GM13977 (cell line): Measurements from ENCODE around the gene SFXN2.

Experiments
- DNase-seq: peaks from one replicate; pipeline ENCODE4 v3.0.0; 2012; ENCODE audit warnings: low spot score
- in situ Hi-C: fragments of 300-500 bp; cut with MboI; formaldehyde crosslinking; loops from one replicate; pipeline ENCODE4 v1.12.0; 2022; ENCODE audit warnings: low sequenced_read_pairs, low pct_unique_long_range_greater_than_20kb, mixed read lengths, inconsistent platforms; ENCODE audit not compliant: unreplicated experiment
- TF ChIP-seq, protein P1 (sequence below): IDR thresholded peaks from 2 replicates; pipeline ENCODE4 v1.5.1; 2012; ENCODE audit warnings: mild to moderate bottlenecking, control low read depth; ENCODE audit not compliant: insufficient read depth; ENCODE audit errors: extremely low read depth, missing control alignments

The SFXN2 gene

DNA sequence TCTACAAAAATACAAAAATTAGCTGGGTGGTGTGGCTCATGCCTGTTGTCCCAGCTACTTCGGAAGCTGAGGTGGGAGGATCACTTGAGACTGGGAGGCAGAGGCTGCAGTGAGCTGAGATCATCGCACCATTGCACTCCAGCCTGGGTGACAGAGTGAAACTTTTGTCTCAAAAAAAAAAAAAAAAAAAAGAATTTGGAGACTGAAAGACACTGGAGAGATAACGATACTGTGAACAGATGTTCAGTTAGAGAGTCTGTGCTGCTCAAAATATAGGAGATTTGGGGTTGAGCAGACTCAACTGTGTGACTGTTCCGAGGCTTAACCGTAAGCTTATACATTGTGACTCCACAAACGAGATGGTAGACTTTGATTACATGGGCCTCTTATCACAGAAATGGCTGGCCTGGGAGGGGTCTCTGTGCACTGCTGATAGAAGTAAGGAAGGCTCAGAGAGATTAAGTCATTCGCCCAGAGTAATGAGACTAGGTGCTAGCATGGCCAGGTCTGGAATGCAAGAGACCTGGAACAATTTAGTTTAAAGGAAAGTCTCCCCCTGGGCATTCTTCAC, 48.7 kb downstream of the SFXN2 start:
- TF ChIP-seq, protein P1, sequence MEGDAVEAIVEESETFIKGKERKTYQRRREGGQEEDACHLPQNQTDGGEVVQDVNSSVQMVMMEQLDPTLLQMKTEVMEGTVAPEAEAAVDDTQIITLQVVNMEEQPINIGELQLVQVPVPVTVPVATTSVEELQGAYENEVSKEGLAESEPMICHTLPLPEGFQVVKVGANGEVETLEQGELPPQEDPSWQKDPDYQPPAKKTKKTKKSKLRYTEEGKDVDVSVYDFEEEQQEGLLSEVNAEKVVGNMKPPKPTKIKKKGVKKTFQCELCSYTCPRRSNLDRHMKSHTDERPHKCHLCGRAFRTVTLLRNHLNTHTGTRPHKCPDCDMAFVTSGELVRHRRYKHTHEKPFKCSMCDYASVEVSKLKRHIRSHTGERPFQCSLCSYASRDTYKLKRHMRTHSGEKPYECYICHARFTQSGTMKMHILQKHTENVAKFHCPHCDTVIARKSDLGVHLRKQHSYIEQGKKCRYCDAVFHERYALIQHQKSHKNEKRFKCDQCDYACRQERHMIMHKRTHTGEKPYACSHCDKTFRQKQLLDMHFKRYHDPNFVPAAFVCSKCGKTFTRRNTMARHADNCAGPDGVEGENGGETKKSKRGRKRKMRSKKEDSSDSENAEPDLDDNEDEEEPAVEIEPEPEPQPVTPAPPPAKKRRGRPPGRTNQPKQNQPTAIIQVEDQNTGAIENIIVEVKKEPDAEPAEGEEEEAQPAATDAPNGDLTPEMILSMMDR: no peak
- in situ Hi-C loops: no loop called here

DNA sequence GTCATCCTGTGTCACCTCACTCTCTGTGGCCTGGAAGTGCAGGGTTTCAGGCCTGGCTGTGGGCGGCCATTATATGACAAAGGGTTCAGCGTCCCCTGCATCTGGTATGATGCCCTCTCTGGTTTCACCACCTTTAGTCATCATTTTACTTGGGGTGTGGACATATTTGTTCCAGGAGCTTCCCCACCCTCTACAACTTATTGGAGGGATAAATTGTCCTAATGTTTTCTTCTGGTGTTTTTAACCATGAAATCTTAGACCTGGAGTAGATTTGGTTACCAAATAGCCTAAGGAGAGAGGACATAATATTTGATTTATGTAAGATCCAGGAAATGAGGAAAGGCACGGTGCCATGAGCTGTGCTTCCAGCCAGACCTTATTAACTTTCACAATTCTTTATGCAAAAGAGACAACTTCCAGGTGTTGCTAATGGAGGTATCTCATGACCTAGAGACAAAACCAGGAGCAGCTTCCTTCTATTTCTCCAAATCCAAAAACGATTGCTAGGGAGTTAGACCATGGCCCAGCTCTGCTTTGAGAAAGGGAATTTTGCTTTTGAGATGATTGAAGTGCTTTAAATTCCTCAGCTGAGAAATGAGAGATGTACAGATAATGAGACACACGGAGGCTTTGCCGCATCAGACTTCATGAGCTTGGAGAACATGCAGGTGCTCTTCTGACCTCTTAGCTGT, 50.2 kb downstream of the SFXN2 start:
- in situ Hi-C loops: no loop called here
- TF ChIP-seq, protein P1: no peak
- no peak for DNase-seq

More for the DNA sequence above, 48.7 kb downstream of the SFXN2 start:
- DNase-seq: no peak

DNA sequence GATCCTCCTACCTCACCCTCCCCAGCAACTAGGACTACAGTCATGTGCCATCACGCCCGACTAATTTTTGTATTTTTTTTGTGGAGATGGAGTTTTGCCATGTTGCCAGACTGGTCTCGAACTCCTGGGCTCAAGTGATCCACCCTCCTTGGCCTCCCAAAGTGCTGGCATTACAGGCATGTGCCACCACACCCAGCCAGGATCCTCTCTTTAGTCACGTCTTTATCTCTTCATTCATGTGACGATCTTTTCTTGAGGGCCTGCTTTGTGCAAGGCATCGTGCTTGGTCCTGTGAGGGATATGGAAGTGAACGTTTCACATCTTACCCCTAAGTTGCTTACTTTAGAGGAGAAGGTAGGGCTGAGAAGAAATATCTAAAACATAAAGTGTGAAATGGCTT, 50.9 kb downstream of the SFXN2 start:
- in situ Hi-C loops: no loop called here
- TF ChIP-seq, protein P1: no peak
- no peak for DNase-seq

DNA sequence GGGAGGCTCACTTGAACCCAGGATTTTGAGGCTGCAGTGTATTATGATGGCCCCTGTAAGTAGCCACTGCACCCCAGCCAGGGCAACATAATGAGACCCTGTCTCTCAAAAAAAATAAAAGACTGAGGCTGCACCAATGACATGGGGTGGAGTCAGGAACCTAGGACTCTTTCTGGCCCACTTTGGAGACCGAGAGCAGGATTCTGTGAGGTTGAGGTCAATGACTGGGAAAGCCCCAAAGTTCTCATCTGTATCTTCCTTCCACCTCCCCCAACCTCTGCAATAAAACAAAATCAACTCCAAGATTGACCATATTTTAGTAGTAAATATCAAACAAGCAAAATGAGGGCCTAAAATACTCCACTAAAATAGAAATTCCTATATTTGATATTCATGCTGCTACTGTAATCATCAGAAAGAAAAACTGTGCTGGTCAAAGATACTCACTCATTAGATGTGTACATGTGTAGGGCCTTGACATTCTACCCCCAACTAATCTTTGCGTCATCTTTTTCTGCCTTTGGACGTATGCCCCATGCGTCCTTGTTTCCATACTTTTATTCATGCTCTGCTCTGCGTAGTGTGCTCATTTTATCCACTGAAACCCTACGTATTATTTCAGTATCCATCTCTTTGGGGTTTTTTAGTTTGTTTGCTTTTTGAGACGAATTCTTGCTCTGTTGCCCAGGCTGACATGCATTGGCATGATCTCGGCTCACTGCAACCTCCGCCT, 53.2 kb downstream of the SFXN2 start:
- in situ Hi-C loops: no loop called here

DNA sequence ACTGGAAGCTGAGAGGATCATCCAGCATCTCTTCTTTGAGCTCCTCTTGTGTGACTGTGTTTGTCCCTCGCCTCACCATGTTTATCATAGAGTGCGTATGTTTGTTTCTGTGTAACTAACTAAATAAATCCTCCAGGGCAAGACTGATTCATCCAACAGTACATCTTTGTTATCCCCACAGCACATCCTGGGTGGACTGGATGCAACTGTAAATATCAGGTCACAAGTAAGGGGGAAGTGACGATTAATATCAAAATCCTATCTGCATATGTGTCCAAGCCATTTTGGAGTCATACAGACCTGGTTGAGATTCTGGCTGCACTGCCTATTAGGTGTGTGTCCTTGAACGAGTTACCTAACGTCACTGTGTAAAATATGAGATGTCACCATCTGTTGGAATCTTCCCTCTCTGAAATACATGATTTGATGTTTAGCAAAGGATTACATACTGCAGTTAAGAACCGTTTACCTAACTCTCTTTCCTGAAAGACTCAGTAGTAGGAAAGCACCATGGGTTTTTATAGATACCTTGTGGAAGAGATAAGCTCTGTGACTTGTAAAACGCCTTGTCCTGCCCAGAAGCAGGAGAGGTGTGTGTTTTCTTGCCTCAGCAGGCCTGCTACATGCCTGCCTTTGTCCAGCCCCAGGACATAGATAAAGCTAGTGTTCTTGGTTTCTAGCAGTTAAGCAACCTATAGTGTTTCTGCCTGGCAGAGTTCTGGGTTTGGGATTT, 55.1 kb downstream of the SFXN2 start:
- in situ Hi-C loops: no loop called here
- DNase-seq: no peak
- TF ChIP-seq, protein P1: no peak

More for the DNA sequence above, 53.2 kb downstream of the SFXN2 start:
- TF ChIP-seq, protein P1: no peak
- no peak for DNase-seq

DNA sequence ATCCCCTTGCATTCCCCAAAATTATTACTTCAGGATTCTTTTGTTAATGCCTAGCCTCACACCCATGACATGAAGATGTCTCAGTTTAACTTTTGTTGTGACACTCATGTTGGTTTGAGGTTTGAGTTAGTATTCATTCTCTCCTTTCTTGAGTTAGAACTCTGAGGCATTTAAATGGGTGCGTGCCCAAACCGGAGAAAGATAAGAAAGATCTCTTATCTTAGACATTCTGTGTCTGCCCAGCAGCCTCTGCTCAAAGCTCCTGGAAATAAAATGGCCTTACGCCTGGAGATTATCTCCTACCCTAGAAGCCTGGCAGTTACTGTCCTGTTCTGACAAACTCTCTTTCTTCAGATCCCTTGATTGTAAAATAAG, 55.7 kb downstream of the SFXN2 start:
- DNase-seq: no peak
- in situ Hi-C loops: no loop called here
- TF ChIP-seq, protein P1: no peak
